OCI-LY7 (cell line): ENCODE data around the gene NFE2L1. TPM values are rescaled to one million over a fixed set of nuclear protein-coding genes. Genes with fewer than 3 reads are reported as not detected.
A peak's percentile ranks its signal among the peaks of the same experiment; 100 is the strongest.

Experiments used
- BruUV-seq: library from RNA; stranded (reverse); fragments of 400-500 nt; replicated peaks from 2 replicates; lab custom pipeline; 2021; lab: Mats Ljungman, UMichigan
- CTCF ChIA-PET: fragments of 300-600 bp; sonication (Branson Sonifier 250); formaldehyde crosslinking; loops from one replicate; lab custom pipeline; 2022; ENCODE audit warnings: antibody characterized with exemption; ENCODE audit not compliant: unreplicated experiment; lab: Charles Lee
- POLR2A ChIA-PET: fragments of 300-600 bp; sonication (Branson Sonifier 250); formaldehyde crosslinking; loops from one replicate; lab custom pipeline; 2022; ENCODE audit warnings: antibody characterized with exemption; lab: Charles Lee
- DNase-seq: peaks from one replicate; pipeline ENCODE4 v3.0.0-alpha.2; 2015; ENCODE audit warnings: low spot score
- H2AFZ ChIP-seq: fragments of 200-600 bp; sonication (generic), shearing (Covaris generic); 2 replicates; pipeline ENCODE4 v1.6.1; 2014; ENCODE audit warnings: mild to moderate bottlenecking, antibody characterized with exemption, low read length, moderate library complexity
- H3K27ac ChIP-seq: fragments of 200-600 bp; sonication (generic); 2 replicates; pipeline ENCODE4 v1.5.1; 2014; ENCODE audit warnings: mixed run types, low read depth, mild to moderate bottlenecking, moderate library complexity, low read length, inconsistent platforms; ENCODE audit not compliant: poor library complexity, severe bottlenecking
- H3K36me3 ChIP-seq: fragments of 200-600 bp; sonication (generic); 2 replicates; pipeline ENCODE4 v1.6.1; 2014; ENCODE audit warnings: mild to moderate bottlenecking, antibody characterized with exemption, low read length, moderate library complexity, mixed read lengths; ENCODE audit not compliant: insufficient read depth
- H3K4me1 ChIP-seq: fragments of 200-600 bp; sonication (generic); 2 replicates; pipeline ENCODE4 v1.5.1; 2014; ENCODE audit warnings: mild to moderate bottlenecking, low read length; ENCODE audit not compliant: insufficient read depth, poor library complexity, severe bottlenecking
- H3K4me2 ChIP-seq: fragments of 200-600 bp; sonication (generic); 2 replicates; pipeline ENCODE4 v1.6.1; 2014; ENCODE audit warnings: mild to moderate bottlenecking, low read length
- H3K4me3 ChIP-seq: fragments of 200-600 bp; sonication (generic); 2 replicates; pipeline ENCODE4 v1.5.1; 2014; ENCODE audit warnings: mild to moderate bottlenecking, low read depth, low read length; ENCODE audit not compliant: poor library complexity, severe bottlenecking
- H3K79me2 ChIP-seq: fragments of 200-600 bp; sonication (generic); 2 replicates; pipeline ENCODE4 v1.6.1; 2016; ENCODE audit warnings: low read depth, mild to moderate bottlenecking, low read length, moderate library complexity, mixed read lengths; ENCODE audit not compliant: insufficient read depth
- H3K9me2 ChIP-seq: fragments of 200-600 bp; sonication (generic); 2 replicates; pipeline ENCODE4 v1.6.1; 2016; ENCODE audit warnings: mild to moderate bottlenecking, low read length, mixed read lengths; ENCODE audit not compliant: insufficient read depth
- H3K9me3 ChIP-seq: fragments of 200-600 bp; sonication (generic); 2 replicates; pipeline ENCODE4 v1.6.1; 2014; ENCODE audit warnings: mild to moderate bottlenecking, mixed run types, low read length, mixed read lengths
- H4K20me1 ChIP-seq: fragments of 200-600 bp; sonication (generic); 2 replicates; pipeline ENCODE4 v1.6.1; 2014; ENCODE audit warnings: mild to moderate bottlenecking, antibody characterized with exemption, low read length, moderate library complexity, mixed read lengths; ENCODE audit not compliant: insufficient read depth
- CTCF ChIP-seq: fragments of 200-600 bp; sonication (generic); conservative IDR thresholded peaks from 2 replicates; pipeline ENCODE4 v1.5.1; 2014; ENCODE audit warnings: mild to moderate bottlenecking, antibody characterized with exemption, low read length, moderate library complexity, mixed read lengths
- EZH2phosphoT487 ChIP-seq: fragments of 200-600 bp; sonication (generic); IDR thresholded peaks from 2 replicates; pipeline ENCODE4 v1.6.1; 2018; ENCODE audit warnings: low read depth, borderline replicate concordance, mild to moderate bottlenecking, mixed run types, antibody characterized with exemption, low read length, moderate library complexity, mixed read lengths
- intact Hi-C: fragments of 100-400 bp; cut with micrococcal nuclease; formaldehyde crosslinking; loops from one replicate; pipeline ENCODE4 v1.10.0; 2022; ENCODE audit not compliant: unreplicated experiment
- total RNA-seq, 2 experiments: library from RNA; depleted of rRNA in 1 of 2; stranded (reverse); fragments of >200 nt in 1 of 2; shearing (Covaris generic) in 1 of 2; gene quantifications; 2 replicates each; pipeline ENCODE4 v1.2.3, GENCODE V29; 2014 to 2022

Gene NFE2L1
- total RNA-seq, 2 experiments from 2014 or later: 42.3 to 106 TPM

- no TSS peak for BruUV-seq
- POLR2A ChIA-PET: no interaction called here
- intact Hi-C loops: no loop called here
These were observed 54.9 kb downstream of the NFE2L1 start for GRCh38 chr17:48102798-48103715.

GRCh38 chr17:48104440-48104839 lies 56.3 kb downstream of the NFE2L1 start:
- Histone ChIP-seq H3K36me3 (peaks cover 3% of the 10 kb centered on the region; the same call in 1 of the 2 replicates), H3K4me3 (no peak overlapping the region), H3K9me3 (peaks cover 8% of the 10 kb centered on the region; the same call in 1 of the 2 replicates), H3K79me2 (peaks cover 25% of the 10 kb centered on the region), H3K9me2 (no peaks in the 10 kb centered on the region), H3K27ac (no peak overlapping the region), H4K20me1 (no peaks in the 10 kb centered on the region), H3K4me1 (peaks cover 32% of the 10 kb centered on the region), H2AFZ (no peak overlapping the region), H3K4me2 (no peak overlapping the region)
- intact Hi-C loops: no loop called here
- DNase-seq: no peak
- ChIA-PET CTCF (no interaction called here), POLR2A (no interaction called here)
- TF ChIP-seq EZH2phosphoT487: no peak
- no TSS peak for BruUV-seq

More at GRCh38 chr17:48102798-48103715, 54.9 kb downstream of the NFE2L1 start:
- Histone ChIP-seq H3K4me1 (peaks cover 27% of the 10 kb centered on the region), H3K9me2 (no peaks in the 10 kb centered on the region), H3K79me2 (peaks cover 31% of the 10 kb centered on the region), H3K36me3 (peaks cover 15% of the 10 kb centered on the region), H3K4me2 (no peak overlapping the region), H3K9me3 (peaks cover 8% of the 10 kb centered on the region; the same call in 1 of the 2 replicates), H2AFZ (no peak overlapping the region), H4K20me1 (no peaks in the 10 kb centered on the region), H3K4me3 (no peak overlapping the region), H3K27ac (no peak overlapping the region)
- CTCF ChIA-PET: no interaction called here
- peak; percentile 42 for DNase-seq
- TF ChIP-seq EZH2phosphoT487: no peak
- TF ChIP-seq CTCF: no peak

GRCh38 chr17:48106802-48107136 lies 58.6 kb downstream of the NFE2L1 start:
- DNase-seq: no peak
- no TSS peak for BruUV-seq
- ChIA-PET CTCF (no interaction called here), POLR2A (interaction anchor here (0.9 kb wide), 1 partner anchor 52 kb away, joined by 3 read pairs; no protein-coding TSS in a partner anchor)
- Histone ChIP-seq H3K4me1 (peaks cover 27% of the 10 kb centered on the region), H3K9me3 (peaks cover 8% of the 10 kb centered on the region; the same call in 1 of the 2 replicates), H3K27ac (no peak overlapping the region), H3K36me3 (no peaks in the 10 kb centered on the region), H3K9me2 (no peaks in the 10 kb centered on the region), H2AFZ (peak overlapping the region; percentile 91), H3K79me2 (peaks cover 15% of the 10 kb centered on the region; the same call in 1 of the 2 replicates), H3K4me2 (peak overlapping the region; percentile 73), H4K20me1 (no peaks in the 10 kb centered on the region), H3K4me3 (peak overlapping the region; percentile 94)
- intact Hi-C loops: loop anchor here (2.0 kb wide), 1 partner anchor 58 kb away; the partner anchor contains the start of gene NFE2L1
- TF ChIP-seq EZH2phosphoT487: no peak
- TF ChIP-seq CTCF: no peak
